Effector memory CD8-positive, alpha-beta T cell (primary cell): Measurements from ENCODE around the gene ARID1A.

Experiments
- ATAC-seq: fragments of 150-1000 bp; cut with Tn5 transposase; replicated peaks from 2 replicates; pipeline ENCODE4 v1.10.0; 2021; ENCODE audit warnings: mild to moderate bottlenecking, moderate library complexity
- DNase-seq, 3 experiments: peaks; one replicate each; pipeline ENCODE4 v3.0.0; 2021
- H3K27ac Mint-ChIP-seq, 2 donors: one replicate each; pipeline ENCODE4 v1.8.0; 2022; ENCODE audit warnings: mild to moderate bottlenecking in 2 of 2, mixed read lengths in 2 of 2, moderate library complexity in 2 of 2
- H3K27me3 Mint-ChIP-seq, 2 donors: one replicate each; pipeline ENCODE4 v1.8.0; 2022; ENCODE audit warnings: mixed read lengths in 2 of 2
- H3K36me3 Mint-ChIP-seq: one replicate; pipeline ENCODE4 v1.8.0; 2022; ENCODE audit warnings: mild to moderate bottlenecking, moderate library complexity, mixed read lengths; ENCODE audit not compliant: insufficient read depth
- H3K4me1 Mint-ChIP-seq, 2 donors: one replicate each; pipeline ENCODE4 v1.8.0; 2022; ENCODE audit warnings: low read depth in 2 of 2, mixed read lengths in 2 of 2
- H3K4me3 Mint-ChIP-seq, 2 donors: one replicate each; pipeline ENCODE4 v1.8.0; 2022; ENCODE audit warnings: mild to moderate bottlenecking in 2 of 2, mixed read lengths in 2 of 2, moderate library complexity in 2 of 2
- H3K9me3 Mint-ChIP-seq, 2 donors: one replicate each; pipeline ENCODE4 v1.8.0; 2022; ENCODE audit warnings: mixed read lengths in 2 of 2

ARID1A gene

DNA sequence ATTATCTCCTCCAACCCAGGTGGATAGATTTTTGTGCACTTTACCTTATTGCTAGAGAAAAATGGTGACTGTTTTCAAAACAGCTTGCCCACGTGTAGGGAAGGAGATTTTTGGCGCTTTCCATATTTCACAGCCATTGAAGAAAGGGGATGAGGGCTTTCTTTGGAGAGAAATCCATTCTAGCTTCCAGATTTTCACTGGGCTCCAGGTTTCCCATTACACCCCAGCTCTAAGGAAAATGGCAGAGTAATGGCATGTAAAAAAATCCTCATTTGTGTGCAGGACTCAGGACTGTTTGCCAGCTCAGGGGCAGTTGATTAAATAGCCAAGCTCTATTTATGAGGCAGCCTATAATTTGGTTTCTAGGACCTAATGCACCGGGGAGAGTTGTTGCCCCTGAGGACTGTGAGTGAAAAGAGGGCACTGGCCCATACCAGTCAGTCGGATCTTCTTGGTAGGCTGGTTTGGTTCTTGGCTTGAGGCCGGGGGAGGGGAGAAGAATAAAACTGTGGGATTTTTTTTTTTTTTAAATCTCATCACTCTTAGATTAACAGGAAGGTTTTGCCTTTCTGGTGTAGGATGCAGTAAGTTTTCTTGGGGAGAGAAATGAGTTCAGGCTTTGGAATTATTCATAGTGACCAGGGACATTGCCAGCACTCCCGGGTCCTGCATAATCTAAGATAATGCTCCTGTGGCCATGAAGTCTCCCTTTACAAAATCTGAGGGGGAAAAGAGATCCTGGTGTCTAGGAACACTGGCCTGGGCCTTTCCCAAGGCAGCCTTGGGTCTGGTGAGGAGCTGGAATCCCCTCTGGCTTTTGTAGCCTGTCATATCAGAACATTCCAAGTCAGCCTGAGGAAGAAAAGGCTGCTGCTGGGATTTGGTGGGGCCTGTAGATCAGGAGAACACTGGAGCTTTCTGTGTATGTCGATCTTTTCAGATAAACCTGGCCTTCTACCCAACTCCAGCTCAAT, 1.9 kb upstream of the ARID1A start:
- Mint-ChIP-seq H3K27me3 (no peaks in the 10 kb centered on the region), H3K4me3 (peak overlapping the region in 1 of 2 donors; percentile 97), H3K36me3 (peaks cover 15% of the 10 kb centered on the region), H3K9me3 (no peaks in the 10 kb centered on the region), H3K4me1 (peaks cover 18 to 32% of the 10 kb centered on the region in 2 donors), H3K27ac (peak overlapping the region; percentile 91 to 96)
- DNase-seq = no peak
- ATAC-seq = no peak

DNA sequence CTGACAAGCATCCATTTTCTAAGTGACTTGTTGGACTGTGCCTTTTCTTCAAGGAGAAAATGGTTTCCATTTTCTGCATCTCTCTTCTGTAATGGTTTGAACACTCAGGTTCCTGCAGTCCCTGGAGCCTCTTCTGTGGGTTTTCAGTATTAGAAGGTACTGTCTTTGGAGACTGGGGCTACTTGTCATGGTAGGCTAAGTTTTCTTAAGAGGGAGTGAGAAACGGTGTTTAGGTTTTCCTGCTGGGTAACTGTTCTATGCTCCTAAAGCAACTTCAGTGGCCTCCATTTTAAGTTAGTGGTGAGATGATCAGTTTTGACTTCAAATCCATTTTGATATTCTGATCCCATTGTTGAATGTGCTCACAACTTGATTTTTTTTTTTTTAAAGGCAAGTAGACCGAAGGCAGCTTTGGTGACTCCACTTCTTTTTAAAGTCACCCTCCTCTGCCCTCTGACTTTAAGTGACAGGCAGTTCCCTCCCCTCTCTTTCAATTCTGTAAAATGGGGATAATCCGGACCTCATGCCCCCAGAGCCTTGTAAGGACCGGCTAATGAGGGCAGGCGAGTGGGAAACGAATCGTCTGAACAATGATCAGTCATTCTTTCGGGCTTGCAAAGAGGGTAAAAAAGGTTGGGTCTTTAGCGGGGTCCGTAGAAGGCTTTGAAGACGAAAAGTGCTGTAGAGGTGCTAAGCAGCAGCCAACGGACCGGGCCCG, 1.0 kb upstream of the ARID1A start:
- Mint-ChIP-seq H3K27ac (peak overlapping the region; percentile 91 to 96), H3K4me1 (peaks cover 18 to 32% of the 10 kb centered on the region in 2 donors), H3K4me3 (peak overlapping the region in 1 of 2 donors; percentile 97), H3K9me3 (no peaks in the 10 kb centered on the region), H3K27me3 (no peaks in the 10 kb centered on the region), H3K36me3 (peaks cover 15% of the 10 kb centered on the region)
- ATAC-seq (no peak), DNase-seq (no peak)

DNA sequence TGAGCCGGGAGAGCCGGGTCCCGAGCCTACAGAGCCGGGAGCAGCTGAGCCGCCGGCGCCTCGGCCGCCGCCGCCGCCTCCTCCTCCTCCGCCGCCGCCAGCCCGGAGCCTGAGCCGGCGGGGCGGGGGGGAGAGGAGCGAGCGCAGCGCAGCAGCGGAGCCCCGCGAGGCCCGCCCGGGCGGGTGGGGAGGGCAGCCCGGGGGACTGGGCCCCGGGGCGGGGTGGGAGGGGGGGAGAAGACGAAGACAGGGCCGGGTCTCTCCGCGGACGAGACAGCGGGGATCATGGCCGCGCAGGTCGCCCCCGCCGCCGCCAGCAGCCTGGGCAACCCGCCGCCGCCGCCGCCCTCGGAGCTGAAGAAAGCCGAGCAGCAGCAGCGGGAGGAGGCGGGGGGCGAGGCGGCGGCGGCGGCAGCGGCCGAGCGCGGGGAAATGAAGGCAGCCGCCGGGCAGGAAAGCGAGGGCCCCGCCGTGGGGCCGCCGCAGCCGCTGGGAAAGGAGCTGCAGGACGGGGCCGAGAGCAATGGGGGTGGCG, 371 bp downstream of the ARID1A start:
- Mint-ChIP-seq H3K9me3 (no peaks in the 10 kb centered on the region), H3K27ac (no peak overlapping the region), H3K4me1 (peaks cover 18 to 32% of the 10 kb centered on the region in 2 donors), H3K4me3 (peak overlapping the region in 1 of 2 donors; percentile 97), H3K27me3 (no peaks in the 10 kb centered on the region), H3K36me3 (peaks cover 15% of the 10 kb centered on the region)
- no peak for ATAC-seq
- peak in 1 of 3 experiments; percentile 15 for DNase-seq

DNA sequence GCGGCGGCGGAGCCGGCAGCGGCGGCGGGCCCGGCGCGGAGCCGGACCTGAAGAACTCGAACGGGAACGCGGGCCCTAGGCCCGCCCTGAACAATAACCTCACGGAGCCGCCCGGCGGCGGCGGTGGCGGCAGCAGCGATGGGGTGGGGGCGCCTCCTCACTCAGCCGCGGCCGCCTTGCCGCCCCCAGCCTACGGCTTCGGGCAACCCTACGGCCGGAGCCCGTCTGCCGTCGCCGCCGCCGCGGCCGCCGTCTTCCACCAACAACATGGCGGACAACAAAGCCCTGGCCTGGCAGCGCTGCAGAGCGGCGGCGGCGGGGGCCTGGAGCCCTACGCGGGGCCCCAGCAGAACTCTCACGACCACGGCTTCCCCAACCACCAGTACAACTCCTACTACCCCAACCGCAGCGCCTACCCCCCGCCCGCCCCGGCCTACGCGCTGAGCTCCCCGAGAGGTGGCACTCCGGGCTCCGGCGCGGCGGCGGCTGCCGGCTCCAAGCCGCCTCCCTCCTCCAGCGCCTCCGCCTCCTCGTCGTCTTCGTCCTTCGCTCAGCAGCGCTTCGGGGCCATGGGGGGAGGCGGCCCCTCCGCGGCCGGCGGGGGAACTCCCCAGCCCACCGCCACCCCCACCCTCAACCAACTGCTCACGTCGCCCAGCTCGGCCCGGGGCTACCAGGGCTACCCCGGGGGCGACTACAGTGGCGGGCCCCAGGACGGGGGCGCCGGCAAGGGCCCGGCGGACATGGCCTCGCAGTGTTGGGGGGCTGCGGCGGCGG, 1.0 kb downstream of the ARID1A start:
- peaks cover 18 to 32% of the 10 kb centered on the region in 2 donors for H3K4me1 Mint-ChIP-seq
- DNase-seq = peak; percentile 70 to 74 (median 73)
- no peaks in the 10 kb centered on the region for H3K27me3 Mint-ChIP-seq
- peak; percentile 30 for ATAC-seq
- no peak overlapping the region for H3K27ac Mint-ChIP-seq
- H3K36me3 Mint-ChIP-seq = peaks cover 15% of the 10 kb centered on the region
- H3K4me3 Mint-ChIP-seq = peak overlapping the region in 1 of 2 donors; percentile 72
- no peaks in the 10 kb centered on the region for H3K9me3 Mint-ChIP-seq

DNA sequence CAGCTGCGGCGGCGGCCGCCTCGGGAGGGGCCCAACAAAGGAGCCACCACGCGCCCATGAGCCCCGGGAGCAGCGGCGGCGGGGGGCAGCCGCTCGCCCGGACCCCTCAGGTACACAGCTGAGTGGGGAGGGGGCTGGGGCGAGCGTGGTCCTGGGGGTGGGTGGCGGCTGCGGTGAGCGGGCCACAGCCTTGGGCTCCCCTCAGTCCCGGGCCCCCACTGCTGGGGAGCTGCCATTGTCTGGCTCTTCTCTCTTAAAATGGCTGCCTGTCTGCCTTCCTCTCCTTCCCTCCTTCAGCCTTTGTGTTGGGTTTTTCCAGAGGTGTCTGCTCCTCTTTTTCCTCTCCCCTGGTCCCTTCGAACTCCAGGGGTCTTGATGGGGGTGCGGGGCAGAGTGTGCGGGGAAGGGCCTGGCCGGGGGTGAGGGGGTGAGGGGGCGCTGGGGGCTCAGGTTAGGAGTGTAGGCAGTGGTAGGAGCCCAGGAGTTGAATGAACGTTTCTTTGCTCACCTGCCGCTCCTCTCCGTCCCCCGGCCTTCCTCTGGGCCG, 1.7 kb downstream of the ARID1A start:
- H3K27ac Mint-ChIP-seq = no peak overlapping the region
- H3K36me3 Mint-ChIP-seq = peaks cover 15% of the 10 kb centered on the region
- no peak for ATAC-seq
- H3K4me3 Mint-ChIP-seq = no peak overlapping the region
- H3K9me3 Mint-ChIP-seq = no peaks in the 10 kb centered on the region
- DNase-seq = no peak
- H3K4me1 Mint-ChIP-seq = peaks cover 18 to 25% of the 10 kb centered on the region in 2 donors
- no peaks in the 10 kb centered on the region for H3K27me3 Mint-ChIP-seq

DNA sequence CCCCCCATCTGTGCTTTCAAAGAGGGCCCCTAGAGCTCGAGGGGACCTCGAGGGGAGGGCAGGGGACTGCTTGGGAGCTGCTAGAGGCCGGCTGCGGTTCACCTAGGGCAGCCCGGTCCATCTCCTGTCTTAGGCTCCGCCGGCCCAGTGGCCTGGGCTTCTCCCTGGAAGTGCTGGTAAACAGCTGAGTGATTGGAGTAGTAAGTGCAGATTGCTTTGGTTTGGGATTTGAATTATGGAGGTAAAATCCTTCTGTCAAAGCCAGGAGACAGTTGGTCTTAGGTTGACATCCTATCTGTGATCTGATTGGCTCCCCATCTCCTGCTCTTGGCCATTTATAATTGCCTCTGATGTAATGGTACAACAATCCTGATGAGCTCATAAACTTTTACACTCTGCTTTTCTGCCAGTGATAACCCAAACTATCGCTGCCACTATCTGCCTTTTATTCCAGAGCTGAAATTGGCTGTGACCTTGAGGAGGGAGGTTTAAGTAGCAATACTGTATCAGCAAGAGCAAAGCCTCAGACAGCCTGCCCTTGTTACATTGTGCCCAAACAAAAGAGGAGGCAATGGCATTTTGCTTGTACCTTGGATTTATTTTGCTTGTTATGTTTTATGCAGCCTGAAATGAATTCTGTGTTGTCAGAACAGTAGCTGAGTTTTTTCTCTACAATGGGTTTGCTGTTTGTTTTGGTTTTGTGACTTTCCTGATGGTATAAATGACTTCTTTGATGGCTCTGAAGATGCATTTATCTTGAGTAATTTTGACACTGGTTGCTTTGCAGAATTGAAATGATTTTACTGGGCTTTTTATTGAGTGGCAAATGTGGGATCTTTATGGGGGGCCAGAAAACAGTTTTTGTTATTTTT, 2.4 kb downstream of the ARID1A start:
- Mint-ChIP-seq H3K9me3 (no peaks in the 10 kb centered on the region), H3K27me3 (no peaks in the 10 kb centered on the region), H3K4me3 (no peak overlapping the region), H3K36me3 (peaks cover 8% of the 10 kb centered on the region), H3K4me1 (peaks cover 16 to 18% of the 10 kb centered on the region in 2 donors), H3K27ac (no peak overlapping the region)
- peak; percentile 31 to 44 (median 39) for DNase-seq
- peak; percentile 42 for ATAC-seq

DNA sequence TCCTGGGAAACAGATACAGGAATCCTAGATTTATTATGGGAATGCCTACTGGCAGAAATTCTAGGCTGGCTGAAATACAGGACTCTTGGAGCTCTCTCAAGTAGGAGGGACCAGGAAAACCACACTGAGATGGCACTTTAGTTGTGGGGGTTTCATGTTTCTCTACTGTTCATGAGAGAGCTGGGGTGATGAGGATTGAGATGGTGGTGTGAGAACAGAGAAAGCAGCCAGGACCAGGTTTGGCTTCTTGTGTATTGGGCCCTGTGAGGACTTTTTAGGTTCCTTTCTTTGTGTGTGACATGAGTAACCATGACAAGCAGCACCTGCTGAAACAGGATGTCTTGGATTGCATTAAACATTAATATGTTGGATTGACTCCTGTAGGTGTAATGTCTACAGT, 4.9 kb downstream of the ARID1A start:
- no peak for ATAC-seq

DNA sequence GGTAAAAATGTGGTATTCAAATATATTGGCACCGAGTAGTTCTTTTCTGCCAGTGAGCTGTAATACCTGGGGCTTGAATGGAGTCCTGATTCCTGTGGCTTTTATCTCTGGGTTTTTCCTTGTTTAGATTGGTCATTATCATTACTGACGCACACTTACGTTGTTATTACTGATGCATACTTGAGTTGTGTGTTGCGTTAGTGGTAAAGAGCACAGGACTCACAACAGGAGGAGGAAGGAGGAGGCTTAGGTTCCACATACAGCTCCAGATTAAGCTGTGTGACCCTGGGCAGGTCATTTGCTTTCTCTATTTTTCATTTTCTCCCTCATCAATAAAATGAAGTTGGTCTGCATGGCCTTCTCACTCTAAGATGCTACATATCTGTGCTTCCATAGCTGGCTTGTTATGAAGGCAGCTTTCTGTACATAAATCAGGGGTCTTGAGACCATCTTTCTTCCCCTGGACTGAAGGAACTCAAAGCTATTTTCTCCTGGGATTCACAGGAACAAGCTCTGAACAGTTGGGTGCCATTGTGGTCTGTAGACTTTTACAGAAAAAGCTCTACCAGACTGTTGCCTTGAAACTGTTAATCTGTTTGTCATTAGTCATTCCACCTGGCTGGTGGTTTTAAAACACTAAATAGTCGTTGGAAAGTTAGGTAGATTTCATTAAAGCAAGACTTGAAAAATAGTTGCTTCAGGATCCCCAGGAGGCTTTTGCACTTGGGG, 5.6 kb downstream of the ARID1A start:
- H3K27ac Mint-ChIP-seq = no peak overlapping the region
- ATAC-seq (no peak), DNase-seq (no peak)
- H3K4me3 Mint-ChIP-seq = no peak overlapping the region
- H3K4me1 Mint-ChIP-seq = peaks cover 15 to 28% of the 10 kb centered on the region in 2 donors
- no peaks in the 10 kb centered on the region for H3K36me3 Mint-ChIP-seq
- H3K9me3 Mint-ChIP-seq = no peaks in the 10 kb centered on the region
- H3K27me3 Mint-ChIP-seq = no peaks in the 10 kb centered on the region

More for the DNA sequence above, 4.9 kb downstream of the ARID1A start:
- H3K36me3 Mint-ChIP-seq = peaks cover under 1% of the 10 kb centered on the region
- no peak overlapping the region for H3K4me3 Mint-ChIP-seq
- H3K27me3 Mint-ChIP-seq = no peaks in the 10 kb centered on the region
- H3K27ac Mint-ChIP-seq = no peak overlapping the region
- H3K4me1 Mint-ChIP-seq = peaks cover 7 to 22% of the 10 kb centered on the region in 2 donors
- H3K9me3 Mint-ChIP-seq = no peaks in the 10 kb centered on the region
- no peak for DNase-seq

DNA sequence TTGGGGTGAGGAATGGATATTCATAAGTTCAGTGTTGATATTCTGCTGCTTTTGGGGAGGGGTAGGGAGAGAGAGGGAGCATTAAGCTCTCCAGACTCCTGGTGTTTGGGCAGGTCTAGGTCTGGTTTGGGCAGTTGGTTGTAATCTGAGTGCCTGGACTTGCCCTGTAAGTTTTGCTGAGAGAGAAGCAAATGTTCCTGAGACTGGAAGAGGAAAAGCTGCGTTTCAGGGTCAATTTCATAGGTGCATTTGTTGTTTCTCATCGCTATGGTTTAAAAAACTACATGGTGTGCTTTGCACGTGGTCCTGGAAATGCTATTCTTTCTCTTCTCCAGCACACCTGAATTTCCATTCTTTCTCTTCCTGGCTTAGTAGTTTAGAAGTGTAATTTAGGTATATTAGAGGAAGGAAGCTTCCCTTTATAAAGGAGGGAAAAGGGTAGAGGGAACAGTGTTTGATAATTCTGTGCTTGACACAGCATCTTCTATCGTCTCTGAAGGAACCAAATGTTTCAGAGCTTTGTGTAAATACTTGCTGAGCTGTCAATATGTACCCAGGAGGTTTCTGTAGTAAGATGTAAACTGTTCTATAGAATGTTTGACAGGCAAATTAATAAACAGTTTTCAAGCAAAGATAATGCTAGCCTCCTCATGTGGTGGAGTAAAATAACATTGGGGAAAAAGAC, 6.3 kb downstream of the ARID1A start:
- H3K9me3 Mint-ChIP-seq = no peaks in the 10 kb centered on the region
- H3K4me3 Mint-ChIP-seq = no peak overlapping the region
- no peak for ATAC-seq
- no peak overlapping the region for H3K27ac Mint-ChIP-seq
- no peak for DNase-seq
- H3K4me1 Mint-ChIP-seq = peaks cover 19 to 32% of the 10 kb centered on the region in 2 donors
- no peaks in the 10 kb centered on the region for H3K36me3 Mint-ChIP-seq
- no peaks in the 10 kb centered on the region for H3K27me3 Mint-ChIP-seq

DNA sequence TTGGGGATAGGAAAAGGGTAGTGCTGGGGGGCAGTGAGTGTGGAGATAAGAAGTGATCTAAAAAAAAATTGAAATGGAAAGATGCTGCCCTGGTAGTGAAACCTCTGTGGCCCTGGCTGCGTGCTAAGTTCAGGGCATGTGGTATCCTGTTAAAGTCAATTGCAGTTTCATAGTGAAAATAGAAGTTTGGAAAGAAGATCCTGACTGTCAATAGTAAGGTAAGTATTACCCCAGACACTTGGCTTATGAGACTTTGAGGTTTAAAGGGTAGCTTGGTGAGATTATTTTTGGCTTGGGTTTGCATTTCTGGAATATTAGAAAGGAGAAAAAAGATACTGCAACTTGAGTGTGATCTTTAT, 6.8 kb downstream of the ARID1A start:
- H3K36me3 Mint-ChIP-seq = no peaks in the 10 kb centered on the region
- no peak overlapping the region for H3K4me3 Mint-ChIP-seq
- no peaks in the 10 kb centered on the region for H3K27me3 Mint-ChIP-seq
- H3K9me3 Mint-ChIP-seq = no peaks in the 10 kb centered on the region
- no peak for ATAC-seq
- DNase-seq = no peak
- no peak overlapping the region for H3K27ac Mint-ChIP-seq
- H3K4me1 Mint-ChIP-seq = peaks cover 24 to 37% of the 10 kb centered on the region in 2 donors

DNA sequence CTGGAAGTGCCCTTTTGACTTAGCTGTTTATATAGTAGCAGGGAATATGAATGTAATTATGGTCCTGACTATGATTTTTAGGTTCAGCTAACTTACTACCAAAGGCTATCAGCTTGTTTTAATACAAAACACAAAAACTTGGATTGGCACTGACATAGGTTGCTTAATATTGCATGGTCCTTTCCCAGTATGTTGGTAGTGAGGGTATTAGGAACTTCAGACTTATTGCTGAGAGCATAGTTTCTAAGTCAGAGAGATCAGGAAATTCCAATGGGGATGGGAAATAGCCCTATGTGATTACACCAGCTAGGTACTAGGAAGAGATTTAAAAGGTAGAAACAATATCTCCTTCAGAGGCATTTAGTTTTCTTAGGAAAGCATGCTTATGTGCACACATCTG, 7.7 kb downstream of the ARID1A start:
- Mint-ChIP-seq H3K27me3 (no peaks in the 10 kb centered on the region), H3K4me1 (peaks cover 27 to 37% of the 10 kb centered on the region in 2 donors), H3K36me3 (peaks cover 4% of the 10 kb centered on the region), H3K27ac (peak overlapping the region in 1 of 2 donors; percentile 19), H3K4me3 (peak overlapping the region in 1 of 2 donors; percentile 1), H3K9me3 (no peaks in the 10 kb centered on the region)
- ATAC-seq = no peak
- DNase-seq = no peak
